Activated CD8-positive, alpha-beta T cell treated with anti-CD3 and anti-CD28 coated beads for 36 hours (primary cell): ENCODE measurements around the gene FYN. TPM values are rescaled to one million over a fixed set of nuclear protein-coding genes. Genes with fewer than 3 reads are reported as not detected.

Source experiments
- ATAC-seq: fragments of 200-7000 bp; cut with Tn5 transposase; one replicate; pipeline ENCODE4 v1.10.0; 2021; ENCODE audit warnings: mild to moderate bottlenecking, moderate library complexity
- CTCF ChIA-PET: fragments of 350-600 bp; sonication (Branson Sonifier 250); formaldehyde crosslinking; loops from one replicate; lab custom pipeline; 2021; ENCODE audit warnings: antibody characterized with exemption; lab: Charles Lee
- POLR2A ChIA-PET: fragments of 350-600 bp; sonication (Branson Sonifier 250); formaldehyde crosslinking; loops from one replicate; lab custom pipeline; 2021; ENCODE audit warnings: antibody characterized with exemption; lab: Charles Lee
- DNase-seq: peaks from one replicate; pipeline ENCODE4 v3.0.0-alpha.2; 2020
- H3K27ac Mint-ChIP-seq: one replicate; pipeline ENCODE4 v1.8.0; 2021; ENCODE audit warnings: mild to moderate bottlenecking, mixed read lengths
- H3K27me3 Mint-ChIP-seq: one replicate; pipeline ENCODE4 v1.8.0; 2021; ENCODE audit warnings: mixed read lengths
- H3K36me3 Mint-ChIP-seq: one replicate; pipeline ENCODE4 v1.8.0; 2021; ENCODE audit warnings: low read depth, mixed read lengths
- H3K4me1 Mint-ChIP-seq: one replicate; pipeline ENCODE4 v1.8.0; 2021; ENCODE audit warnings: low read depth, mixed read lengths
- H3K4me3 Mint-ChIP-seq: one replicate; pipeline ENCODE4 v1.8.0; 2021; ENCODE audit warnings: mild to moderate bottlenecking, moderate library complexity, mixed read lengths
- H3K9me3 Mint-ChIP-seq: one replicate; pipeline ENCODE4 v1.8.0; 2021; ENCODE audit warnings: mixed read lengths
- CTCF ChIP-seq: fragments of 200-600 bp; IDR thresholded peaks from one replicate; pipeline ENCODE4 v1.8.0; 2022; ENCODE audit warnings: antibody characterized with exemption, mild to moderate bottlenecking
- intact Hi-C: fragments of 100-400 bp; cut with micrococcal nuclease; formaldehyde crosslinking; loops from one replicate; pipeline ENCODE4 v1.10.0; 2022
- total RNA-seq, 2 experiments: library from RNA; stranded (reverse); gene quantifications; one replicate each; pipeline ENCODE4 v1.2.3, GENCODE V29; 2021

FYN gene
- total RNA-seq, 2 experiments from 2014 or later, result 384 to 386 TPM

- ChIA-PET CTCF (interaction anchor here (1.0 to 4.1 kb wide), 9 partner anchors 9 to 283 kb away, joined by 3 to 26 read pairs (median 3); no protein-coding TSS in a partner anchor), POLR2A (interaction anchor here (0.7 to 4.5 kb wide), 15 partner anchors 8 to 113 kb away, joined by 3 to 35 read pairs (median 5); partner anchors contain the start of gene FYN)
- intact Hi-C loops, result loop anchor here (2.0 to 5.0 kb wide), 4 partner anchors 44 to 281 kb away; partner anchors contain the start of gene FYN
- Mint-ChIP-seq H3K9me3 (no peaks in the 10 kb centered on the region), H3K4me1 (peaks cover 89% of the 10 kb centered on the region), H3K27ac (peak overlapping the region; percentile 99), H3K4me3 (peak overlapping the region; percentile 77), H3K36me3 (peaks cover 83% of the 10 kb centered on the region), H3K27me3 (no peaks in the 10 kb centered on the region)
- ATAC-seq (no peak), DNase-seq (no peak)
- no peak for TF ChIP-seq CTCF
These were observed 112.0 kb downstream of the FYN start for GRCh38 chr6:111761212-111761611.

GRCh38 chr6:111759836-111760785 is 113.1 kb downstream of the FYN start:
- ATAC-seq, result peak; percentile 48
- peak; percentile 64 for DNase-seq
- Mint-ChIP-seq H3K36me3 (peaks cover 79% of the 10 kb centered on the region), H3K27me3 (no peaks in the 10 kb centered on the region), H3K4me1 (peaks cover 86% of the 10 kb centered on the region), H3K27ac (peak overlapping the region; percentile 99), H3K4me3 (peak overlapping the region; percentile 77), H3K9me3 (no peaks in the 10 kb centered on the region)
- intact Hi-C loops, result loop anchor here (2.0 to 5.0 kb wide), 4 partner anchors 45 to 282 kb away; partner anchors contain the start of gene FYN
- ChIA-PET CTCF (interaction anchor here (0.7 to 1.5 kb wide), 7 partner anchors 8 to 214 kb away, joined by 3 to 5 read pairs (median 3); partner anchors contain the start of gene FYN), POLR2A (interaction anchor here (0.6 to 4.5 kb wide), 31 partner anchors 7 to 1578 kb away, joined by 3 to 35 read pairs (median 4); no protein-coding TSS in a partner anchor)
- TF ChIP-seq CTCF, result no peak

- Mint-ChIP-seq H3K9me3 (no peaks in the 10 kb centered on the region), H3K36me3 (peaks cover 80% of the 10 kb centered on the region)
- POLR2A ChIA-PET, result interaction anchor here (0.5 to 2.7 kb wide), 25 partner anchors 9 to 1579 kb away, joined by 3 to 30 read pairs (median 4); no protein-coding TSS in a partner anchor
These were observed 113.9 kb downstream of the FYN start for GRCh38 chr6:111759331-111759835.

GRCh38 chr6:111758608-111759329 is 114.5 kb downstream of the FYN start:
- ATAC-seq (peak; percentile 11), DNase-seq (peak; percentile 47)
- Mint-ChIP-seq H3K4me1 (peaks cover 87% of the 10 kb centered on the region), H3K4me3 (peak overlapping the region; percentile 77), H3K27ac (peak overlapping the region; percentile 99), H3K36me3 (peaks cover 83% of the 10 kb centered on the region), H3K9me3 (no peaks in the 10 kb centered on the region), H3K27me3 (no peaks in the 10 kb centered on the region)
- ChIA-PET CTCF (interaction anchor here (0.7 to 1.5 kb wide), 3 partner anchors 10 to 215 kb away, joined by 3 to 5 read pairs (median 3); no protein-coding TSS in a partner anchor), POLR2A (interaction anchor here (0.5 to 2.7 kb wide), 15 partner anchors 11 to 240 kb away, joined by 3 to 30 read pairs (median 5); no protein-coding TSS in a partner anchor)
- TF ChIP-seq CTCF, result no peak
- intact Hi-C loops, result no loop called here

More at GRCh38 chr6:111759331-111759835, 113.9 kb downstream of the FYN start:
- peak overlapping the region; percentile 99 for H3K27ac Mint-ChIP-seq
- CTCF ChIA-PET, result interaction anchor here (0.7 to 1.5 kb wide), 6 partner anchors 9 to 215 kb away, joined by 3 to 5 read pairs (median 3); partner anchors contain the start of gene FYN
- no peaks in the 10 kb centered on the region for H3K27me3 Mint-ChIP-seq
- peak overlapping the region; percentile 77 for H3K4me3 Mint-ChIP-seq
- peaks cover 86% of the 10 kb centered on the region for H3K4me1 Mint-ChIP-seq
- intact Hi-C loops, result no loop called here
- DNase-seq (peak; percentile 48), ATAC-seq (peak; percentile 14)
- TF ChIP-seq CTCF, result no peak
